ENCODE measurements around the gene PTGFRN.

The PTGFRN gene

GRCh38 chr1:117033772-117034171 is 124.1 kb downstream of the PTGFRN start:
- Histone ChIP-seq H3K9ac (ENCODE audit: low read depth, low read length) (no peak overlapping the region), H3K27me3 (ENCODE audit: insufficient read depth, low read length) (no peaks in the 10 kb centered on the region), H3K9me3 (ENCODE audit: insufficient read depth, low read depth, low read length) (no peaks in the 10 kb centered on the region), H3K4me3 (ENCODE audit: low read length) (no peak overlapping the region), H3K27ac (ENCODE audit: low read length) (no peak overlapping the region), H3K4me1 (ENCODE audit: insufficient read depth, low read length) (no peaks in the 10 kb centered on the region; the same call in 1 of the 2 replicates), H3K36me3 (ENCODE audit: insufficient read depth, low read depth, low read length) (no peaks in the 10 kb centered on the region)

GRCh38 chr1:117034791-117035290 is 125.1 kb downstream of the PTGFRN start:
- no peaks in the 10 kb centered on the region for H3K36me3 ChIP-seq (ENCODE audit: insufficient read depth, low read depth, low read length)
- no peaks in the 10 kb centered on the region for H3K27me3 ChIP-seq (ENCODE audit: insufficient read depth, low read length)
- H3K9me3 ChIP-seq (ENCODE audit: insufficient read depth, low read depth, low read length): no peaks in the 10 kb centered on the region
- no peak overlapping the region for H3K27ac ChIP-seq (ENCODE audit: low read length)
- H3K9ac ChIP-seq (ENCODE audit: low read depth, low read length): no peak overlapping the region
- no peaks in the 10 kb centered on the region; the same call in 1 of the 2 replicates for H3K4me1 ChIP-seq (ENCODE audit: insufficient read depth, low read length)
- H3K4me3 ChIP-seq (ENCODE audit: low read length): no peak overlapping the region

DNA sequence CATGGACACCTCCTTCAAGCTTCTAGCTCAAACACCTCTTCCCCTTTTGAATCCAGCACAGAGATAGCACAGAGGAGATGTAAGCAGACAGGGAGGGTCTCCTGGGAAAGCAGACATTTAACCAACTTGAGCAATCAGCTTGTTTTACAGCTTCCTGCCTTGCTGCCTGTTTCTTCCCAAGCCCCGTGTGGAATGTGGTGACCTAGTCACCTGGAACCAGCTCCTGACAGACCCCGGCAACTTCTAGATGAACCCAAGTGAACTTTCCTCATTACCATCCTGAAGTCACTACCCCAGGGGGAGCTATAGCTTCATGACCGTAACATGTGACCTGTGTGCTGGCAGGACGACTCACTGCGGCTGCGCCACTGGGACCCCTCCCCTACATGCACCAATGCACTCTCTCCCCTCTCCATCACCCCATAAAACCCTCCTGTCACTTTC is 126.3 kb downstream of the PTGFRN start:
- H3K4me3 ChIP-seq (ENCODE audit: low read length): no peak overlapping the region
- no peak overlapping the region for H3K27ac ChIP-seq (ENCODE audit: low read length)
- no peaks in the 10 kb centered on the region for H3K36me3 ChIP-seq (ENCODE audit: insufficient read depth, low read depth, low read length)
- no peaks in the 10 kb centered on the region; the same call in 1 of the 2 replicates for H3K4me1 ChIP-seq (ENCODE audit: insufficient read depth, low read length)
- H3K9ac ChIP-seq (ENCODE audit: low read depth, low read length): no peak overlapping the region
- H3K9me3 ChIP-seq (ENCODE audit: insufficient read depth, low read depth, low read length): no peaks in the 10 kb centered on the region
- no peaks in the 10 kb centered on the region for H3K27me3 ChIP-seq (ENCODE audit: insufficient read depth, low read length)

- no peaks in the 10 kb centered on the region for H3K27me3 ChIP-seq (ENCODE audit: insufficient read depth, low read length)
- H3K36me3 ChIP-seq (ENCODE audit: insufficient read depth, low read depth, low read length): no peaks in the 10 kb centered on the region
- no peaks in the 10 kb centered on the region for H3K9me3 ChIP-seq (ENCODE audit: insufficient read depth, low read depth, low read length)
- H3K4me3 ChIP-seq (ENCODE audit: low read length): no peak overlapping the region
- H3K27ac ChIP-seq (ENCODE audit: low read length): no peak overlapping the region
- no peaks in the 10 kb centered on the region; the same call in 1 of the 2 replicates for H3K4me1 ChIP-seq (ENCODE audit: insufficient read depth, low read length)
- H3K9ac ChIP-seq (ENCODE audit: low read depth, low read length): no peak overlapping the region
These were observed 128.1 kb downstream of the PTGFRN start for GRCh38 chr1:117037802-117038201.

- no peaks in the 10 kb centered on the region; the same call in 1 of the 2 replicates for H3K4me1 ChIP-seq (ENCODE audit: insufficient read depth, low read length)
- no peaks in the 10 kb centered on the region for H3K36me3 ChIP-seq (ENCODE audit: insufficient read depth, low read depth, low read length)
- no peak overlapping the region for H3K27ac ChIP-seq (ENCODE audit: low read length)
- H3K9me3 ChIP-seq (ENCODE audit: insufficient read depth, low read depth, low read length): no peaks in the 10 kb centered on the region
- H3K9ac ChIP-seq (ENCODE audit: low read depth, low read length): no peak overlapping the region
- H3K27me3 ChIP-seq (ENCODE audit: insufficient read depth, low read length): no peaks in the 10 kb centered on the region
- H3K4me3 ChIP-seq (ENCODE audit: low read length): no peak overlapping the region
These were observed 128.5 kb downstream of the PTGFRN start for GRCh38 chr1:117038236-117038635.
